ENCODE results near the gene BASP1. TPM values are rescaled to one million over a fixed set of nuclear protein-coding genes. Genes with fewer than 3 reads are reported as not detected.

The BASP1 gene
- total RNA-seq, 4 donors from 2014 or later, result 10.1 to 29.6 (median 23.0) TPM

DNA sequence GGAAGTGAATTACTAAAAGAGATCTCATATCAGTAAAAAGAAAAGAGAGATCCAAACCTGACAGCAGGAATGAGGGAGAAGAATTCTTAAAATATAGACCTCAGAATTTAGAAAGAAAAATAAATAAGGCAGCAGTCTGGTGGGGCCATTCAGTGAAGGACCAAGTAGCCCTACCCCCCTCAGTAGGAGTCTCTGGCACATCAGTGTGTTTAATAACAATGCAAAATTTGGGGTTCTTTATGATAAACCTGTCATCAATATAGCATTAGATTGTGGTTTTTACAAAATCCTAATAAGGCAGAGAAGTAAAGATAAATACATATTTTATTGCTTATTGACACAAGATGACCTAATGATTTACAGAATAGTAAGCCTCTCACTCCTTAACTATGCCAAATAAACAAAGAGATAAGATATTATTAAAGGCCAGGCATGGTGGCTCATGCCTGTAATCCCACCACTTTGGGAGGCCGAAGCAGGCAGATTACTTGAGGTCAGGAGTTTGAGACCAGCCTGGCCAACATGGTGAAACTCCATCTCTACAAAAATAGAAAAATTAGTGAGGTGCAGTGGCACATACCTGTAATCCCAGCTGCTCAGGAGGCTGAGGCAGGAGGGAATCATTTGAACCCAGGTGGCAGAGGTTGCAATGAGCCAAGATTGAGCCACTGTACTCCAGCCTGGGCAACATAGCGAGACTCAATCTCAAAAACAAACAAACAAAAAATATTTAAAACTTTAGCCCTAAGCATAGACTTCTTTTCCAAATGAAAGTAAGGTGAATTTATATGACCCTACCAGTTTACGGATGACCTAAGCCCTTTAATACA lies 108.6 kb downstream of the BASP1 start:
- Histone ChIP-seq H3K4me1 (no peaks in the 10 kb centered on the region), H3K4me3 (replicated peaks in 1 of 3) (no peak overlapping the region), H3K36me3 (no peaks in the 10 kb centered on the region), H3K9me3 (no peaks in the 10 kb centered on the region), H3K27ac (no peak overlapping the region), H3K27me3 (no peaks in the 10 kb centered on the region)
- intact Hi-C loops (cut with DNase I), result no loop called here
- WGBS, 2 donors, result 95 to 97% methylated on average over 3 of the region's 3 CpGs
- TF ChIP-seq CTCF (IDR thresholded peaks at IDR 0.05), result no peak
- TF ChIP-seq POLR2A (IDR thresholded peaks at IDR 0.05), result no peak
- DNase-seq, result no peak

Small RNA genes within 50 kb of the gene (small RNA-seq; reads per million reads assigned to genes)
- gene RNU6-1003P, result not detected
